NCI-H146 (cell line): ENCODE results near the gene FYB2.
A peak's percentile ranks its signal among the peaks of the same experiment; 100 is the strongest.

ENCODE experiments used
- DNase-seq: peaks from one replicate; lab custom pipeline; 2025; lab: John Stamatoyannopoulos, UW

FYB2 gene

GRCh38 chr1:56834137-56834900 lies 15.1 kb upstream of the FYB2 start:
- DNase-seq: no peak

GRCh38 chr1:56833088-56833487 lies 13.9 kb upstream of the FYB2 start:
- DNase-seq: no peak

GRCh38 chr1:56831871-56832693 lies 12.9 kb upstream of the FYB2 start:
- DNase-seq: peak; percentile 24

GRCh38 chr1:56830052-56830451 lies 10.8 kb upstream of the FYB2 start:
- no peak for DNase-seq

- DNase-seq: no peak
Observed at GRCh38 chr1:56827711-56828110, 8.5 kb upstream of the FYB2 start.

GRCh38 chr1:56825436-56825835 lies 6.2 kb upstream of the FYB2 start:
- no peak for DNase-seq

DNA sequence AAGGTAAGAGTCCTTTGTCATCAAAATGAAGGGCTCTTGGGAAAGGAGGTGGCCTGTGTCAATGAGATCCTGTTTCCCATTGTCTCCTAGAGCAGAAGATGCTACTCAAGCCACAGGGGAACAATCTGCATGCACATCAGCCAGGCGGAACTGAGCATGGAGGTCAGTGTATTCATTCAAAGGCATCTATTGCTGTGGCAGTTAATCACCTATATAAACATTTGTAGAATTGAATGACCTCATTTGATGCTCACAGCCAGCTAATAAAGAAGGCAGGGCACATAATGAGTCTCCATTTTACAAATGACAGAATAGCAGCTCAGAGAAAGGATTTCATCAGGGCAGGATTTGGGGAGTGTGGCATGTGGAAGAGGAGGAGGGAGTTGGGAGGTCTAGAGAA lies 5.7 kb upstream of the FYB2 start:
- no peak for DNase-seq

GRCh38 chr1:56824271-56824670 lies 5.1 kb upstream of the FYB2 start:
- no peak for DNase-seq

DNA sequence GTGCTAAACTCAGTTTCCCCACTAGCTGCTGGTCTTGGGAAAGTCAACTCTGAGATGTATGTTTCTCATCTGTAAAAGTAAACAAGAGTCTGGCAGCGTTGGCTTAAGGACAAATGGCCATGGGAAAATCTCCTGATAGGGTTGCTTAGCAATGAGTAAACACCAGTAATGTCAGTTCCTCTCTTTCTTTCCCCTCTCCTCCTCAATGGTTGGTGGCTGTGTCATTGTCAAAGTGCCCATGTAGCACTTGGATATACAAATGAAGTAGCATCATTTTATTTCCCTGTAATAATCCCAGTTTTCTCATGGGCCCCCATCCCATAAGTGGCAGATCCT lies 2.2 kb upstream of the FYB2 start:
- DNase-seq: no peak

DNA sequence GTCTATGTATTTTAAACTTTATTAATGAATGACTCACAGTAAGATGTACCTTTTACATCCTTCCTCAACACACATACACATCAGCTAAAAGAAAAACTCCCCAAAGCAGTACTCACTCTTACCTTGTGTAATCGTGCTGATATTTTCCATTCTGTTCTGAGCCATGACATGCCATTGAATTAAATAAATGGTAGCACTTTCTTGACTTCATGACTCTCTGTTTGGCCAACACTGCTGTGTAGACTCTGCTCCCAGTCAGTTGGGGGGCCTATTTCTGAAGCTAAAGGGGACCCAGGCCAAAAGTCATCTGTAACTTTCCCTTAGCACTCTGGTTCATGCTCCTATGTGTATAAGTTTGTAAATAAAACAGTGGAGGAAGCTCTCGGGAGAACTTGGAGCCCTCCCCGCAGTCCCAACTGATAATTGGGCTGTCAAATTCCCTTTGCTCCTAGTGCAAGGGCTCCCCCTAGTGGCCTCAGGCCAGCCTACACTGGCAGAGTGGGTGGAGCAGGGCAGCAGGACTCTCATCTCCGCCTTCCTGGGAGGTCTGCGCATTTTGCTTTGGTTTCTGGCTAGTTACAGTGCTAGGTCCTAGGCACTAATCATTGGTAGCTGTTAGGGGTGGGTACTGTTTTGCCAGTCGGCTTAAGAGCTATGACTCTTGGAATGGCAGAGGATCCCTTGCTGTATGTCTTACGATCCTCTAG lies 1.7 kb upstream of the FYB2 start:
- peak; percentile 52 for DNase-seq

DNA sequence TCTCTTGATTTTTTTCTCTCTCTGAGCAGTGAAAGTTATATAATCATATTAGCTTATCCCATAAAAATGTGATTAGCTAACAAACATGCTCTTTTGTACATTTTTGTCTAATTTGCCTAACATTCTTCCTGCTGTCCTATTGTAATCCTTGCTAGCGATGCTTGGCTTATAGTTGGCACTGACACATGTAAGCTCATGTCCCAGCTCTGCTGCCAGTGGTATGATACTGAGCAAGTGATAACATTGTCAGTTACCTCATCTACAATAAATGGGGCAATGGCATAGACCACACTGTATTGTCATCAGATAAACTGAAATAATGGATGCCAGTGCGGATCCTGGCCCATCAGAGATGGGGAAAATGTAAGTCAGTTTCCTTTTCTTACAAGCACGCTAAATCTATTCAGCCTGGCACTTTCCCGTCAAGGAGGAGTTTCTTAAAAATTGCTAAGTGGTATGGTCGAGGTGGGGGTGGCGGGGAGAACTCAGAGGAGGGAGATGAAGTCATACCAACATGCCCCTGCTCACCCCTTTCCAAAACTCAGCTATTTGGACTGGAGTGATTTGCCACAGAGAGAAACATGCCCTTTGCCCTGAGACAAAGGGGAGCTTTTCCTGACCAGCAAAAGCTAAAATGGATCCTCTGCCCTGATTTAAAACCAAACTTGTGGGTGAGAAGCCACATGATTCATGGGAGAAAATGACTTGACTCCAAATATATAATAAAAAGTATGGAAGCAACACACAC lies 1.3 kb downstream of the FYB2 start:
- no peak for DNase-seq

DNA sequence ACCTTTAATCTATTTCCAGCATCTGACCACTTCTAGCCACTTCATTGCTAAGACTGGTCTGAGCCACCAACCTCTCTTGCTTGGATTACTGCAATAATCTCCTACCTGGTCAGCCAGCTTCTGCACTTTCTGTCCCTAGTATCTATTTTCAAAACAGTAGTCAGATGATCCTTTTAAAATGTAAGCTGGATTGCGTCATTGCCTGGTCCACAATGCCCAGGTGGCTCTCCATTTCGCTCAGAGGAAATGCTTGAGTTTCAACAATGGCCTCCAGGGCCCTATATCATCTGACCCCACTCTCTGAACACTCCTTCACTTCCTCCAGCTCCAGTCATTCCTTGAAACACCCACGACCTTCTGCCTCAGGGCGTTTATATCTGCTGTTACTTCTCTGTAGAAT lies 2.3 kb downstream of the FYB2 start:
- no peak for DNase-seq

DNA sequence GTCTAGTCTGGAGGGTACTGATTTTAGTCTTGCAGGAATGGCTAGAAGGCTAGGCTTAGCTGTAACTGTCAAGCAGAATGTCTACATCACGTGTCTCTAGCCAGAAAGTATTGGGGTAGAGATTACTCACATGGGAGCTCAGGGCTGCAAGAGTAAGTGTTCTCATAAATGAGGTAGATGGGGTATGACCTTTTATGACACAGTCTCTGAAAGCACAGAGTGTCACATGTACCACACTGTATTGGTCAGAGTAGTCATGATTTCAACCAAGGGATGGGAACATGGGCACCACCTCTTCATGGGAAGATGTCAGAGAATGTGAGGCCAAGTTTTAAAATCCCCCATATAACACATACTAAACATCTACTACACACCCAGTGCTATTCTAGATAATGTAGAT lies 2.9 kb downstream of the FYB2 start:
- DNase-seq: no peak

DNA sequence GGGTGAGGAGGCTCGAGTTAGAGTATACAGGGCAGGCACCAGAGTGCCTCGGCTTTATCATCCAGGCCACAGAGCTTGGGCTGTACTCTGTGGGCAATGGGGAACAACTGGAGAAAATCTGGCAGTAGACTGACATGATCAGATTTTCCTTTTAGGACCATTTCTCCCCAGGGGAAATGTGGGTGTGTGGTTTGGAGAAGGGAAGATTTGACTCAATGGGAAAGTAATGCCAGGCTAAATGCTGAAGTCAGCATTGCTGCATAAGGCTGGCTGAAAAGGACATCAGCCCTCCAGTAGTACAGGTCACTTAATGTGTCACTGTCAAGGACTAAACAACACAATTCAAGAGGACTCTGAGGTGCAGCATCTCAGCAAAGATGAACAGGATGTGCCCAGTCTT lies 5.0 kb downstream of the FYB2 start:
- no peak for DNase-seq

DNA sequence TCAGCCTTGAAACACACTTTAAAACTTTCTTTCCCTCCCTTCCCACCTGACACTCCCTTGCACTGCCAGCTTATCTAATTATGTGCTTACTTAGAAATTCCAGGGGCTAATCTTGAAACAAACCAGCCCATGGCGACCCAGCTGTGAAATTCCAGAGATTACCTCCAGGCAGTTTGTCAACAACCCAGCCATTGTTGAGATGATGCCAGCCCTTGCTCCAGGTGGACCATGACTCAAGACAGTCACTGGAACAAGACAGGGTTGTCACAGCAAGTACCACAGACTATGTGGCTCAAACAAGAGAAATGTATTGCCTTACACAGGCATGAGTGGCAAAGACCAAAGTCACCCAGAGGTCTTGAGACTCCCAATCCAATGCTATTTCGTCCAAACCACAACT lies 7.9 kb downstream of the FYB2 start:
- no peak for DNase-seq

DNA sequence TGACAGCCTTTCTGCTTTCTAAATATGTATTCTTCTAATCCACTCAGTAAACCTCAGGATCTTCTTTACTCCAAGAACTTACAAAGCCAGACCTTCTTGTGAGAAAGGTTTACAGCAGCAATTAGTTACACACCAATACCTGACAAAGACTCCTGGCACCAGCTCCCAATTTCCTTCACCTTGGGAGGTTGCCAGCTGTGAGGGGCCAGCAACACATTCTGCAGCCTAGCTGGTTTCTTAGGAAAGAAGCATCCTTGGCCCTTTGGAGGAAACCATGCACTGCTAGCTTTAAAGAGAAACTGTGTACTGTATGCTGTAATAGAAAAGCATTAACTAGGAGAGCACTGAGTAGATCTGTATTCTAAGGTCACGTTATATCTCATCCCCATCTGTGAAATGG lies 10.8 kb downstream of the FYB2 start:
- no peak for DNase-seq

DNA sequence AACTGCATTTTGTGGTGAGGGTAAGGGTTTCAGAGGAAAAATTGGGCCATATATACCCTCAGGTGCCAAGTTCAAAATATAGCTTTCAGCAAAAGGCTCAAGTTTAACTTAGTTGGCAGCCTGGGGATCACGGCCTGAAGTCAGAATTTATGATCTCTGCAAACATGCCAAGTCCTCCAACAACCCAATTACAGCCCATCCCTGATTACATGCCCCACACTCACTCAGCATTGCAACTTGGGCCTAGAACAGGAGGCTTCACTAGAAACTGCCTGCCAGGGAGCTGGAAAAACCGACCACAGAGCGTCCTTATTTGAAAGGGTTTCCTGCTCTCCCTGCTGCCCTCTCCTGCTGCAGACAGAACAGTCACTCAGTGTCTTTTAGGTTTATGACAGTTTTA lies 12.4 kb downstream of the FYB2 start:
- DNase-seq: no peak

DNA sequence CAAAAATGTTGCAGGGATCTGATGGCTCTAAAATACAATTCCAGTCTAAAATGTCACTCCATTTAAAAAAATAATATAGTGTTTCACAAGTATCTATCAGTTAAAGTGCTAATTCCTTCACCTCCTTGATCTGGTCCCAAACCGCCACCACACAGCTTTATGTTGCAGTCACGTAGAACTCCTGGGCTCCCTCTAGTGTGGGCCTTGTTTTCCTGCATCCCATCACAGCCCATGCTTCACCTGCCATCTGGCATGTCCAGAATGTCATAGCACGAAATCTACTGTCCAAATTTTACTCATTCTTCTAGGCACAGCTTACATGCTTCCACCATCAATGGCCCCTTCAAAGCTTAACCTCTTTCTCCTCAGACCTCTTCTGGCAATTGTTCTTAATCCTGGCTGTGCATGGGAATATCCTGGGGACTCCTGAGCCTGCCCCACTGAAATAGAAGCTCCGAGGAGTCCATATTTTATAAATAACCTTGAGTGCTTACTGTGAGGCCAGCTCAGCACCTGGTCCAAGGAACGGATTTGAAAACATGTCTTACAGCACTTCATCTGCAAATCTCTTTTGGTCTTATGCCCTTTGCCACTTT lies 15.5 kb downstream of the FYB2 start:
- peak; percentile 2 for DNase-seq

GRCh38 chr1:56799605-56800400 lies 19.4 kb downstream of the FYB2 start:
- DNase-seq: no peak

DNA sequence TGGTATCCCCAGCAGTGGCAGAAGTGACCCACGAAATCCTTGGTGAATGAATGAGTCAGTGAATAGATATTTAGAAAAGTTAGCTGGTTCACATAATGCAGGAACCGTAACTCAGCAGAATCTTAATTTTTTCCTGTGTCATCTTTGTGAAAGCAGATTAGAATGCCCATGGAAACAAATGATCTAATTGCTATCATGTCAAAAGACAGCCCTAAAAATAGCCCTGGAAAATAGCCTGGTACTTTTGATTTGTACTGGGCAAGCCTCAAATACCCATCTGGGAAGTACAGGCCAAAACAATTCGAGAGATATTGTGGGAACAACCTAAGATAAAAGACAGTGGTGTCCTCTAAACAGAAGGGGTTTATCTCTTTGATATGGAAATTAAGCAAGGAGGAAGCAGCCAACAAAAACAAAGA lies 21.1 kb downstream of the FYB2 start:
- DNase-seq: no peak

DNA sequence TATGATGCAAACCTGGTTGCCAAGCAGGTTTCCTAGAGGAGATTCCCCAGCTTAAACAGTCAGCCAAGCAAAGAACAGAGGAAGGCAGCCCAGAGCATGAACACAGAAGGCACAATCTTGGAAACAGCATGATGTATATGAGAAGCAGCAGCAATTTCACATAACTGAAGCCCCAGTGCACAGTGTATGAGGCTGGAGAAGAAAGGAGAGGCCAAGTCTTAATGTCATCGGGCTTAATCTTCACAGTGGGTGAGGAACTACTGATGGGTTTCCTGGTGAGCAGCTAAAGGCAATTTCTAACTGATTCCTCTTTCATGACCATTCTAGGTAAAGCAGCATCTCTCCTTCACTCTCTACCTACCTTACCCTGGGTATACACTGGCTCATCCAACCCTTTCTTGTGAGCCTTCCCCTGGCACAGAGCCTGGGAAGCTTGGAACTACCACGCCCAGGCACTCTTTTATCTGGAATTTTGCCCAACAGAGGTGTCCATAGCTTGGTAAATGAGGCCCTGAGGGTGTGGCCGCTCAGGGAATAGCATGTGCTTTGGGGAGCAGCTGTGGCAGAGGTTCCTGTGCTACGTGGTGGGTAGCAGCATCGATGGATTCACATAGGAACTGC lies 22.0 kb downstream of the FYB2 start:
- DNase-seq: no peak
